Measurements from ENCODE around the gene PRSS23.

The PRSS23 gene

GRCh38 chr11:86849679-86850078 is 49.3 kb downstream of the PRSS23 start:
- no peak for DNase-seq (ENCODE audit: low read depth in 1 of 2, low spot score in 1 of 2)
- no peaks in the 10 kb centered on the region for H3K27me3 ChIP-seq (ENCODE audit: insufficient read depth, poor library complexity, severe bottlenecking)
- no peak for TF ChIP-seq SPI1 (IDR thresholded peaks at IDR 0.05; ENCODE audit: borderline replicate concordance, low read depth)
- no peak for TF ChIP-seq REST (IDR thresholded peaks at IDR 0.05; ENCODE audit: insufficient replicate concordance, low read depth)
- no peak for TF ChIP-seq POLR2AphosphoS5 (IDR thresholded peaks at IDR 0.05; ENCODE audit: low read depth)
- TF ChIP-seq GABPA (IDR thresholded peaks at IDR 0.05; ENCODE audit: low read depth), result no peak
- TF ChIP-seq CTCF (IDR thresholded peaks at IDR 0.05; ENCODE audit: insufficient read depth, low read length), result no peak
- no peak overlapping the region for H3K4me3 ChIP-seq (replicated peaks; ENCODE audit: insufficient read depth, low read length)
- H3K27ac ChIP-seq (replicated peaks), result no peak overlapping the region

All from HL-60 (cell line).